Kidney (tissue), 14 donors: Measurements from ENCODE around the gene GZMH. TPM values are rescaled to one million over a fixed set of nuclear protein-coding genes. Genes with fewer than 3 reads are reported as not detected.

Source experiments
- DNase-seq, 5 donors: peaks; one replicate each; pipeline ENCODE4 v3.0.0-alpha.2; 2013 to 2020
- FAIRE-seq: peaks from 2 replicates; lab custom pipeline; 2012; peaks lifted over from hg19 to GRCh38; lab: Jason Lieb, UNC
- H3K27ac ChIP-seq, 2 donors: one replicate each; pipeline ENCODE4 v1.7.0; 2013; ENCODE audit warnings: low read depth in 2 of 2, low read length in 2 of 2, inconsistent platforms in 1 of 2
- H3K27me3 ChIP-seq: one replicate; pipeline ENCODE4 v1.7.1; 2013; ENCODE audit warnings: low read length, inconsistent platforms; ENCODE audit not compliant: control insufficient read depth, insufficient read depth
- H3K36me3 ChIP-seq, 3 donors: one replicate each; pipeline versions ENCODE4 v1.7.0 to v1.7.1; 2013; ENCODE audit warnings: low read length in 3 of 3, control low read depth in 1 of 3, inconsistent platforms in 1 of 3; ENCODE audit not compliant: insufficient read depth in 3 of 3, control insufficient read depth in 2 of 3
- H3K4me1 ChIP-seq, 3 donors: one replicate each; pipeline versions ENCODE4 v1.7.0 to v1.7.1; 2013; ENCODE audit warnings: low read length in 3 of 3, inconsistent platforms in 1 of 3, low read depth in 1 of 3; ENCODE audit not compliant: control insufficient read depth in 2 of 3, insufficient read depth in 2 of 3
- H3K4me3 ChIP-seq, 3 donors: one replicate each; pipeline versions ENCODE4 v1.7.0 to v1.8.1; 2013; ENCODE audit warnings: low read length in 3 of 3, control low read depth in 1 of 3, inconsistent platforms in 1 of 3
- H3K9ac ChIP-seq, 3 donors: one replicate each; pipeline versions ENCODE4 v1.7.0 to v1.7.1; 2013; ENCODE audit warnings: low read length in 3 of 3, control low read depth in 1 of 3, inconsistent platforms in 1 of 3
- H3K9me3 ChIP-seq, 3 donors: one replicate each; pipeline versions ENCODE4 v1.7.0 to v1.7.1; 2013; ENCODE audit warnings: low read length in 3 of 3, control low read depth in 1 of 3, inconsistent platforms in 1 of 3; ENCODE audit not compliant: control insufficient read depth in 2 of 3, insufficient read depth in 1 of 3
- CTCF ChIP-seq: IDR thresholded peaks from 3 replicates; pipeline ENCODE4 v1.5.1; 2012; ENCODE audit warnings: mild to moderate bottlenecking, moderate library complexity, borderline replicate concordance; ENCODE audit not compliant: insufficient read depth; ENCODE audit errors: extremely low read depth
- intact Hi-C: fragments of 100-400 bp; cut with DNase I; formaldehyde crosslinking; loops from one replicate; pipeline ENCODE4 v1.11.1; 2022
- polyA plus RNA-seq: library from polyadenylated mRNA; stranded (reverse); fragments of 350-450 nt; fragmentation: Illumina TruSeq; extraction: RNeasy Lipid Tissue Mini Kit (QIAGEN cat#74804); gene quantifications from one replicate; pipeline ENCODE4 v1.2.3, GENCODE V29; 2014; ENCODE audit warnings: low read depth, low replicate concordance; ENCODE audit not compliant: insufficient read depth
- total RNA-seq: library from RNA; stranded (reverse); fragmentation: NEBNext Ultra II Directional; extraction: Animal tissue kit (Norgen Biotek cat#: 25700); gene quantifications from one replicate; pipeline ENCODE4 v1.2.1, GENCODE V29; 2021
- donor health status: control.
- donor health status: control.
- donor health status: control.
- donor health status: control.
- donor health status: control.
- donor health status: DM: yes; HTN: yes; CAD: no.
- donor health status: Normal renal cell carcinoma (clear cell type).

Gene GZMH
- total and polyA plus RNA-seq, 2 donors from 2014 or later = 0.91 to 1.9 TPM

- Histone ChIP-seq H3K4me1 (no peaks in the 10 kb centered on the region), H3K27ac (no peak overlapping the region), H3K9ac (no peak overlapping the region), H3K36me3 (no peaks in the 10 kb centered on the region), H3K27me3 (no peaks in the 10 kb centered on the region), H3K9me3 (no peaks in the 10 kb centered on the region), H3K4me3 (no peak overlapping the region)
- TF ChIP-seq CTCF = no peak
- no peak for FAIRE-seq
- DNase-seq = no peak
- intact Hi-C loops = no loop called here
Measured at GRCh38 chr14:24578558-24578957, 30.9 kb downstream of the GZMH start.

- no peak for FAIRE-seq
- no peak overlapping the region for H3K9ac ChIP-seq
- H3K4me3 ChIP-seq = no peak overlapping the region
- H3K9me3 ChIP-seq = no peaks in the 10 kb centered on the region
- H3K4me1 ChIP-seq = no peaks in the 10 kb centered on the region
- H3K27me3 ChIP-seq = no peaks in the 10 kb centered on the region
- H3K27ac ChIP-seq = no peak overlapping the region
- intact Hi-C loops = no loop called here
- TF ChIP-seq CTCF = no peak
- no peak for DNase-seq
- H3K36me3 ChIP-seq = no peaks in the 10 kb centered on the region
Measured at GRCh38 chr14:24576771-24577170, 32.7 kb downstream of the GZMH start.

GRCh38 chr14:24576182-24576581, 33.3 kb downstream of the GZMH start, which contains the start of gene CTSG:
Gene CTSG, minus strand, starts transcription at chr14:24576250. Its CDS starts 27 bp downstream, at chr14:24576223.
- no peaks in the 10 kb centered on the region for H3K9me3 ChIP-seq
- H3K27ac ChIP-seq = no peak within 1 kb of the TSS
- FAIRE-seq (no peak), DNase-seq (no peak)
- no peaks in the 10 kb centered on the region for H3K4me1 ChIP-seq
- no peaks in the 10 kb centered on the region for H3K36me3 ChIP-seq
- TF ChIP-seq CTCF = no peak
- H3K4me3 ChIP-seq = no peak within 1 kb of the TSS
- H3K27me3 ChIP-seq = no peaks in the 10 kb centered on the region
- no peak within 1 kb of the TSS for H3K9ac ChIP-seq
- intact Hi-C loops = no loop called here

- intact Hi-C loops = no loop called here
- Histone ChIP-seq H3K4me3 (no peak overlapping the region), H3K27me3 (no peaks in the 10 kb centered on the region), H3K9ac (no peak overlapping the region), H3K36me3 (no peaks in the 10 kb centered on the region), H3K27ac (no peak overlapping the region), H3K4me1 (no peaks in the 10 kb centered on the region), H3K9me3 (no peaks in the 10 kb centered on the region)
- TF ChIP-seq CTCF = no peak
- DNase-seq (no peak), FAIRE-seq (no peak)
Measured at GRCh38 chr14:24574206-24574774, 35.2 kb downstream of the GZMH start.
